PC-3 (cell line): ENCODE results near the gene PLD1.

Experiments used
- CTCF ChIP-seq: fragments of 300-600 bp; sonication (generic); conservative IDR thresholded peaks from 2 replicates; pipeline ENCODE4 v1.5.1; 2017; ENCODE audit warnings: antibody characterized with exemption, low read depth, mild to moderate bottlenecking, low read length
- EZH2 ChIP-seq: fragments of 300-600 bp; sonication (generic); IDR thresholded peaks from one replicate; pipeline ENCODE4 v1.6.1; 2017; ENCODE audit warnings: antibody characterized with exemption, mild to moderate bottlenecking, low read length; ENCODE audit not compliant: unreplicated experiment
- EZH2phosphoT487 ChIP-seq: fragments of 300-600 bp; sonication (generic); IDR thresholded peaks from 2 replicates; pipeline ENCODE4 v1.6.1; 2018; ENCODE audit warnings: mild to moderate bottlenecking, antibody characterized with exemption, low read length, borderline replicate concordance

GRCh38 chr3:171839270-171839669, 29.0 kb upstream of the PLD1 start:
- TF ChIP-seq CTCF (no peak), EZH2 (no peak), EZH2phosphoT487 (no peak)
